Neural crest cell (in vitro differentiated cells): ENCODE results near the gene SMCO2. TPM values are rescaled to one million over a fixed set of nuclear protein-coding genes. Genes with fewer than 3 reads are reported as not detected.
A peak's percentile ranks its signal among the peaks of the same experiment; 100 is the strongest.

Source experiments
- DNase-seq: peaks from one replicate; pipeline ENCODE4 v3.0.0; 2021; ENCODE audit warnings: low read depth, mixed read lengths, low spot score
- H3K27ac Mint-ChIP-seq: one replicate; pipeline ENCODE4 v1.8.0; 2021; ENCODE audit warnings: mild to moderate bottlenecking, mixed read lengths; ENCODE audit not compliant: unreplicated experiment
- H3K27me3 Mint-ChIP-seq: 2 replicates; pipeline ENCODE4 v1.8.0; 2021; ENCODE audit warnings: low read depth, mild to moderate bottlenecking, mixed read lengths
- H3K36me3 Mint-ChIP-seq: 2 replicates; pipeline ENCODE4 v1.8.0; 2021; ENCODE audit warnings: low read depth, mild to moderate bottlenecking, mixed read lengths
- H3K4me1 Mint-ChIP-seq: 2 replicates; pipeline ENCODE4 v1.8.0; 2021; ENCODE audit warnings: mixed read lengths
- H3K4me3 Mint-ChIP-seq: one replicate; pipeline ENCODE4 v1.8.0; 2021; ENCODE audit warnings: mild to moderate bottlenecking, mixed read lengths
- H3K9me3 Mint-ChIP-seq: 2 replicates; pipeline ENCODE4 v1.8.0; 2021; ENCODE audit warnings: mixed read lengths
- total RNA-seq: library from RNA; stranded (reverse); gene quantifications from 2 replicates; pipeline ENCODE4 v1.2.1, GENCODE V29; 2021
- TF ChIP-seq, protein P1 (sequence below): fragments of 200-600 bp; sonication (generic); conservative IDR thresholded peaks from 2 replicates; pipeline ENCODE4 v1.5.0; 2021; ENCODE audit warnings: antibody characterized with exemption, mild to moderate bottlenecking

The SMCO2 gene
- total RNA-seq, 1 donor from 2014 or later, result not detected

DNA sequence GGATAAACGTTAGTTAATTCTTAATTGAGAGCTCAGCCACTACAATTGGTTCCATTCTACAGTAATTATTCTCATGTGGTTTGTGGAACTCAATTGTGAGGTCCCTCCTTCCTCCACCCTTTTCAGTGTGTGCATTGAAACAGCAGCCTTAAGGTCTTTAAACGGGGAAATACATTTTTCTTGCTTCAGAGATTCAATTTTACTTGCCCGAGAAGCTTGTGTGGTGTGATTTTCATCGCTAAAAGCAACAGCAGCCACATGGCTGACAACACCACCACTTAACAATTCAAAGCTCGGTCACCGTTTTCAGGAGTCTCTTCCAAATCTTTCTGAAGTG is 76.7 kb downstream of the SMCO2 start:
- no peaks in the 10 kb centered on the region for H3K36me3 Mint-ChIP-seq
- no peak for DNase-seq
- no peaks in the 10 kb centered on the region for H3K9me3 Mint-ChIP-seq
- H3K27ac Mint-ChIP-seq, result peak overlapping the region; percentile 97
- H3K4me1 Mint-ChIP-seq, result peaks cover 46% of the 10 kb centered on the region
- H3K27me3 Mint-ChIP-seq, result no peaks in the 10 kb centered on the region
- TF ChIP-seq, protein P1, sequence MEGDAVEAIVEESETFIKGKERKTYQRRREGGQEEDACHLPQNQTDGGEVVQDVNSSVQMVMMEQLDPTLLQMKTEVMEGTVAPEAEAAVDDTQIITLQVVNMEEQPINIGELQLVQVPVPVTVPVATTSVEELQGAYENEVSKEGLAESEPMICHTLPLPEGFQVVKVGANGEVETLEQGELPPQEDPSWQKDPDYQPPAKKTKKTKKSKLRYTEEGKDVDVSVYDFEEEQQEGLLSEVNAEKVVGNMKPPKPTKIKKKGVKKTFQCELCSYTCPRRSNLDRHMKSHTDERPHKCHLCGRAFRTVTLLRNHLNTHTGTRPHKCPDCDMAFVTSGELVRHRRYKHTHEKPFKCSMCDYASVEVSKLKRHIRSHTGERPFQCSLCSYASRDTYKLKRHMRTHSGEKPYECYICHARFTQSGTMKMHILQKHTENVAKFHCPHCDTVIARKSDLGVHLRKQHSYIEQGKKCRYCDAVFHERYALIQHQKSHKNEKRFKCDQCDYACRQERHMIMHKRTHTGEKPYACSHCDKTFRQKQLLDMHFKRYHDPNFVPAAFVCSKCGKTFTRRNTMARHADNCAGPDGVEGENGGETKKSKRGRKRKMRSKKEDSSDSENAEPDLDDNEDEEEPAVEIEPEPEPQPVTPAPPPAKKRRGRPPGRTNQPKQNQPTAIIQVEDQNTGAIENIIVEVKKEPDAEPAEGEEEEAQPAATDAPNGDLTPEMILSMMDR, result no peak
- H3K4me3 Mint-ChIP-seq, result peak overlapping the region; percentile 98

DNA sequence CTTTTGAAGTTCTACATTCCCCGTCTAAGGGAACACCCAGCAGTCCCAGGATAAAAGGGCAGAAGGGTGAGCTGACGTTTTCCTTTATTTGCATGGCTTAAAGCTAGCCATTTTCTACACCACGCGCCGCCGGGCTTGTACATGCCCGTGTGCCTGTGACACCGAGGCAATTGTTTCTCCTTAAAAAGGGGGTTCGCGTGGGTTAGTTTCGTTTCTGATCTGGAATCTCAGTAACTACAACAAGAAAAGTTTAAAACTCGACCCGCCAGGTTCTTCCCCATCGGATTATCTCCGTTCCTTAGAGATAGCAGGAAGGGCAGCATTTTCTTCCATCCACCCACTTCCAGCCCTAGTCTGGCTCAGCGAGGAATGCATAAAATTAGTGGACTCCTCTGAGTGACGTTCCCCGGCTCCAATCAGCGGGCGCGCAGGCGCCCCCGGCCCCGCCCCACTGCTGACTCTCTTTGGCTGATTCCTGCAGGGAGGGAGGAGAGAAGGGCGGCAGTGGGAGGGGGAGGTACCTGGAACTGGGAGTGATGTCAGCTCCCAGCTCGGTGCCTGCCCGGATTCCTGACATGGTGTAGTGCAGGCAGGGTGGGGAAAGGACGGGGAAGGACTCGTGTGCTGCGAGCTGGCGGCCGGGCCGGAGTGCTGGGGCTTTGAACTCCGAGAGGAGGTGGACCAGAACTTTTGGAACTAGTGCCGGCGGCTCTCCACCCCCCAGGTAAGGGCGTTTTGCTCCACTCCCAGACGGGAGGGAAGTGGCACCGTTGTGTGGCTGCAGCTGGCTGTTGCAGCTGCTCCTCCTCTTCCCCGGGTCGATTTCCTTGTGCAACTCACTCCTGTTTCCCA is 77.3 kb downstream of the SMCO2 start, which contains the start of gene PPFIBP1:
TSS of gene PPFIBP1 (plus strand) at position 565 of the 852 bp plus-strand sequence. CDS start 109,191 bp downstream, outside the sequence.
- H3K4me3 Mint-ChIP-seq, result peak within 1 kb of the TSS; percentile 98

DNA sequence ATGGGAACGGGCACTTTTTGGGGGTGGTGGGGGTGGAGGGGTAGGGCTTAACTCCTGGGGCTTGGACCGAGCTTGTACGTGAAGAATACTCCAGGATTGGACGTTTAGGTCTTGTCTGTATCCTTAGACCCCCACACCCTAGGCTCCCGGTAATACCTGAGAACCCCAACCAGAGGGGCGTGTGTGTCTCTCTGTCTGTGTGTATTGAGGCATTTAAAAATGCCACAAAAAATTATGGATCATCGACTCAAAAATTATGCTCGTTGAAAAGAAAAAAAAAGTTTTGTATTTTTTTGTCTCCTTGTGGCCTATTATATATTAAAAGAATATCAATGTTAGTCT is 77.9 kb downstream of the SMCO2 start:
- Mint-ChIP-seq H3K9me3 (no peaks in the 10 kb centered on the region), H3K4me3 (peak overlapping the region; percentile 98), H3K27me3 (no peaks in the 10 kb centered on the region), H3K27ac (peak overlapping the region; percentile 97), H3K4me1 (peaks cover 46% of the 10 kb centered on the region), H3K36me3 (no peaks in the 10 kb centered on the region)
- DNase-seq, result no peak
- TF ChIP-seq, protein P1, result peak; percentile 38

More for the DNA sequence above, 77.3 kb downstream of the SMCO2 start, which contains the start of gene PPFIBP1:
- Mint-ChIP-seq H3K27ac (peak within 1 kb of the TSS; percentile 97), H3K36me3 (no peaks in the 10 kb centered on the region), H3K9me3 (no peaks in the 10 kb centered on the region), H3K27me3 (no peaks in the 10 kb centered on the region), H3K4me1 (peaks cover 46% of the 10 kb centered on the region)
- DNase-seq, result peak; percentile 97
- TF ChIP-seq, protein P1, result peak; percentile 54

DNA sequence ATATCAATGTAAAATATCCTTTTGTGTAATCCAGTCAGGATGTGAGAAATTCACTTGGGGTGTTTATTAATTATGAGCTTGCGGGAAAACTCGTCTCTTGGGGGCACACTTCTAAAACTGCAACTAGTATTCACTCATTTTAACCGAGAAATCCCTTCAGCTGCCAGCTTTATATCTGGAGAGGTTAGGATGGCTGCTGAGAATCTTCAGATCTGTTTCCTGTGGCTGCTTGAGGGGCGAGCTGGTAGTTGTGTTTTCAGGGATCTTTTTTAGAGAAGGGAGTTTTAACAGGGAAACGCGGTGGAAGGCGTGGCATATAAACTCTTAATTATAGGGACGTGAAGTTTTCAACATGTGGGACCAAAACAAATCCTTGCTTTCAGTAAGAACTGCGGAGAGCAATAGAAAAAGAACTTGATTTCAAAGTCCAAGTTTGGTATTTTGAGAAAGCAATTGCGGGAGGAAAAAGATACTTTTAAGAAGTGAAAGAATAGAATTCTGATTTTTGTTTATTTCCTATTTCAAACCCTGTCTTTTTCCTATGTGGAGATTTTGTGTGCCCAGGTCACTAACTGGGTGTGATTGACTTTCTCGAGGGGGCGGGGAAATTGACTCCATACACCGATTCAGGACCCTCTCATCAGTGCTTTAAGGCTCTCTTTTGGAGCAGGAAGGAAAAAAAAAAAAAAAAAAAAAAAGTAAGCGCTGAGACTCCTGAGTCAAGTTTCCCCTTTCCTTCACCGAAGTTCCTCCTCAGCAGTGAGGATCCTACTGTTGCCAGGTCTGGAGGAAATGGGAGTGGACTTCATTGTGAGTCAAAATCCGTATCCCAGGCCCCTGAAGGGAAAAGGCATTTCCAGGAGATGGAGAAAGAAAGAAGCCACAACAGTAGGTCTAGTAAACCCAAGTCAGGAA is 78.6 kb downstream of the SMCO2 start:
- peaks cover 49% of the 10 kb centered on the region for H3K4me1 Mint-ChIP-seq
- TF ChIP-seq, protein P1, result peak; percentile 17
- H3K27ac Mint-ChIP-seq, result peak overlapping the region; percentile 21
- no peaks in the 10 kb centered on the region for H3K27me3 Mint-ChIP-seq
- DNase-seq, result no peak
- H3K36me3 Mint-ChIP-seq, result no peaks in the 10 kb centered on the region
- no peaks in the 10 kb centered on the region for H3K9me3 Mint-ChIP-seq
- peak overlapping the region; percentile 98 for H3K4me3 Mint-ChIP-seq

DNA sequence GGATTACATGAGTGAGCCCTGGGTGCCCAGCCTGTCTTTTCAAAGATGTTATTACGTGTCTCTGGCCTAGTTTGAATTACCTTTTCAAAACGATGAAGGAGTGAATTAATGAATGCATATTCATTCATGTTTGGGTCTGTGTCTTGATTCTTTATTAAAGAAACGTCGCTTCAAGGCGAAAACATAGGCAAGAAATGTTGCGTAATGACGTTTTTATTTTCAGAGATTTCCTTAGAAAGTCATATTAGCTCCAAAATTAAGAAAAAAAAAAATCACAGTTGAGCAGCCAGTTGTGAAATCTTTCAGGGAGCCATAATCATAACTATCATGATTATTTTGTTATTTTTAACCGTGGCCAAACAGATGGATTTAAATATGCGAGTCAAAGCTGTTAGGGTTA is 81.0 kb downstream of the SMCO2 start:
- TF ChIP-seq, protein P1, result no peak
- Mint-ChIP-seq H3K36me3 (no peaks in the 10 kb centered on the region), H3K27ac (no peak overlapping the region), H3K4me1 (peaks cover 36% of the 10 kb centered on the region), H3K27me3 (no peaks in the 10 kb centered on the region), H3K9me3 (no peaks in the 10 kb centered on the region), H3K4me3 (peak overlapping the region; percentile 24)
- no peak for DNase-seq
